SK-N-SH treated with all-trans-retinoic acid at 6 μM for 48 hours (cell line): ENCODE results near the gene GGTA1.

Experiments used
- ATAC-seq: fragments of 200-7000 bp; cut with Tn5 transposase; 3 replicates; pipeline ENCODE4 v1.9.1; 2020; ENCODE audit warnings: mild to moderate bottlenecking, moderate library complexity
- ARNTL ChIP-seq: fragments of 450-650 bp; formaldehyde crosslinking; IDR thresholded peaks from 2 replicates; pipeline ENCODE4 v1.5.0; 2020; ENCODE audit warnings: low read depth, mild to moderate bottlenecking, moderate library complexity, borderline replicate concordance
- CSDC2 ChIP-seq: fragments of 250-450 bp; sonication (Bioruptor Pico); IDR thresholded peaks from 2 replicates; pipeline ENCODE4 v1.5.0; 2020; ENCODE audit warnings: mild to moderate bottlenecking, moderate library complexity
- CSRNP3 ChIP-seq: fragments of 250-450 bp; sonication (Bioruptor Pico); IDR thresholded peaks from 2 replicates; pipeline ENCODE4 v1.5.1; 2021; ENCODE audit warnings: mild to moderate bottlenecking, moderate library complexity
- ESRRG ChIP-seq: fragments of 250-450 bp; sonication (Bioruptor Pico); IDR thresholded peaks from 2 replicates; pipeline ENCODE4 v1.6.1; 2021; ENCODE audit warnings: mild to moderate bottlenecking
- GLIS3 ChIP-seq: fragments of 250-450 bp; sonication (Bioruptor Pico); IDR thresholded peaks from 2 replicates; pipeline ENCODE4 v1.5.0; 2020; ENCODE audit warnings: mild to moderate bottlenecking, moderate library complexity
- OSR1 ChIP-seq: fragments of 250-450 bp; sonication (Bioruptor Pico); IDR thresholded peaks from 2 replicates; pipeline ENCODE4 v1.8.0; 2022; ENCODE audit warnings: moderate library complexity, mild to moderate bottlenecking, inconsistent platforms
- PATZ1 ChIP-seq: fragments of 250-450 bp; sonication (Bioruptor Pico); IDR thresholded peaks from 2 replicates; pipeline ENCODE4 v1.8.0; 2020; ENCODE audit warnings: mild to moderate bottlenecking, moderate library complexity, borderline replicate concordance
- POU6F1 ChIP-seq: fragments of 250-450 bp; sonication (Bioruptor Pico); IDR thresholded peaks from 2 replicates; pipeline ENCODE4 v1.8.0; 2021; ENCODE audit warnings: low read depth, mild to moderate bottlenecking, moderate library complexity, borderline replicate concordance
- PPARA ChIP-seq: fragments of 250-450 bp; sonication (Bioruptor Pico); IDR thresholded peaks from 2 replicates; pipeline ENCODE4 v1.5.0; 2020; ENCODE audit warnings: mild to moderate bottlenecking, borderline replicate concordance
- RARB ChIP-seq: fragments of 250-450 bp; sonication (Bioruptor Pico); IDR thresholded peaks from 2 replicates; pipeline ENCODE4 v1.8.0; 2021; ENCODE audit warnings: mild to moderate bottlenecking, moderate library complexity
- SNAI2 ChIP-seq: fragments of 250-450 bp; sonication (Bioruptor Pico); IDR thresholded peaks from 2 replicates; pipeline ENCODE4 v1.5.0; 2020; ENCODE audit warnings: mild to moderate bottlenecking, moderate library complexity
- TCF4 ChIP-seq: fragments of 250-450 bp; sonication (Bioruptor Pico); IDR thresholded peaks from 2 replicates; pipeline ENCODE4 v1.8.0; 2021; ENCODE audit warnings: mild to moderate bottlenecking, moderate library complexity, borderline replicate concordance
- TOX ChIP-seq: fragments of 250-450 bp; sonication (Bioruptor Pico); IDR thresholded peaks from 2 replicates; pipeline ENCODE4 v1.8.0; 2021; ENCODE audit warnings: mild to moderate bottlenecking, moderate library complexity, borderline replicate concordance
- TSHZ2 ChIP-seq: fragments of 250-450 bp; sonication (Bioruptor Pico); IDR thresholded peaks from 2 replicates; pipeline ENCODE4 v1.5.0; 2020; ENCODE audit warnings: mild to moderate bottlenecking, moderate library complexity
- ZFP30 ChIP-seq: fragments of 450-650 bp; formaldehyde crosslinking; IDR thresholded peaks from 2 replicates; pipeline ENCODE4 v1.5.0; 2022; ENCODE audit warnings: mild to moderate bottlenecking, moderate library complexity
- ZNF70 ChIP-seq: fragments of 450-650 bp; formaldehyde crosslinking; IDR thresholded peaks from 2 replicates; pipeline ENCODE4 v1.5.0; 2020; ENCODE audit warnings: mild to moderate bottlenecking, moderate library complexity

Gene GGTA1

GRCh38 chr9:121541256-121541655 is 41.6 kb upstream of the GGTA1 start:
- no peak for ATAC-seq
- TF ChIP-seq PATZ1 (CRISPR knock-in tag) (no peak), OSR1 (no peak), CSDC2 (CRISPR knock-in tag) (no peak), POU6F1 (CRISPR knock-in tag) (no peak), ARNTL (CRISPR knock-in tag) (no peak), RARB (CRISPR knock-in tag) (no peak), TSHZ2 (CRISPR knock-in tag) (no peak), TOX (no peak)

- peak; percentile 81 for ATAC-seq
These were observed 38.6 kb upstream of the GGTA1 start for GRCh38 chr9:121538221-121538620.

GRCh38 chr9:121537283-121537682 is 37.6 kb upstream of the GGTA1 start:
- no peak for TF ChIP-seq RARB (CRISPR knock-in tag)

More at GRCh38 chr9:121538221-121538620, 38.6 kb upstream of the GGTA1 start:
- no peak for TF ChIP-seq TCF4 (CRISPR knock-in tag)
- no peak for TF ChIP-seq PPARA (CRISPR knock-in tag)
- no peak for TF ChIP-seq ZFP30
- TF ChIP-seq ESRRG, result no peak
- TF ChIP-seq CSDC2 (CRISPR knock-in tag), result no peak
- TF ChIP-seq ZNF70 (CRISPR knock-in tag), result no peak
- no peak for TF ChIP-seq CSRNP3 (CRISPR knock-in tag)
- TF ChIP-seq GLIS3 (CRISPR knock-in tag), result no peak
- TF ChIP-seq PATZ1 (CRISPR knock-in tag), result no peak
- TF ChIP-seq ARNTL (CRISPR knock-in tag), result no peak

GRCh38 chr9:121532881-121533280 is 33.2 kb upstream of the GGTA1 start:
- no peak for ATAC-seq
- TF ChIP-seq CSDC2 (CRISPR knock-in tag) (no peak), SNAI2 (no peak)

More at GRCh38 chr9:121537283-121537682, 37.6 kb upstream of the GGTA1 start:
- no peak for ATAC-seq
